NCI-H2227 (cell line): ENCODE results near the gene SOX1.

Experiments used
- DNase-seq: peaks from one replicate; lab custom pipeline; 2025; ENCODE audit not compliant: unreplicated experiment; lab: John Stamatoyannopoulos, UW

Gene SOX1

DNA sequence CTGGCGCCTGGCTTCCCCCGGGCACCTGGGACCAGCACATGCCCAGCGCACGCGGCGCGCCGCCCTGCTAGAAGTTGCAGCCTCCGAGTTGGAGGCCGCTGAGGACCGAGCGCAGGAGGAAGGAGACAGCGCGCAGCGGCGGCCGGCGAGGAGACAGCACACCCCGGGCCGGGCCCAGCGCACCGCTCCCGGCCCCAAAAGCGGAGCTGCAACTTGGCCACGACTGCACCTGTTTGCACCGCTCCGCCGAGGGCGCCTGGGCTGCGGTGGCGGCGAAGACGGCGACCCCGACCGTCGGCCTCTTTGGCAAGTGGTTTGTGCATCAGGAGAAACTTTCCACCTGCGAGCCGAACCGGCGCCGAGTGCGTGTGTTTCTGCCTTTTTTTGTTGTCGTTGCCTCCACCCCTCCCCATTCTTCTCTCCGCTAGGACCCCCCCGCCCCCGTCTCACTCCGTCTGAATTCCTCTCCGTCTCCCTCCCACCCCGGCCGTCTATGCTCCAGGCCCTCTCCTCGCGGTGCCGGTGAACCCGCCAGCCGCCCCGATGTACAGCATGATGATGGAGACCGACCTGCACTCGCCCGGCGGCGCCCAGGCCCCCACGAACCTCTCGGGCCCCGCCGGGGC, at the start of gene SOX1:
TSS of gene SOX1 (plus strand) at position 34 of the 626 bp plus-strand sequence. CDS start at position 544, 510 bp downstream.
- DNase-seq: peak; percentile 81

- DNase-seq: no peak
Observed at GRCh38 chr13:112024577-112024976, 42.4 kb upstream of the SOX1 start.

- no peak for DNase-seq
Observed at GRCh38 chr13:112027250-112027649, 39.7 kb upstream of the SOX1 start.

GRCh38 chr13:112028481-112028880, 38.5 kb upstream of the SOX1 start:
- no peak for DNase-seq

DNA sequence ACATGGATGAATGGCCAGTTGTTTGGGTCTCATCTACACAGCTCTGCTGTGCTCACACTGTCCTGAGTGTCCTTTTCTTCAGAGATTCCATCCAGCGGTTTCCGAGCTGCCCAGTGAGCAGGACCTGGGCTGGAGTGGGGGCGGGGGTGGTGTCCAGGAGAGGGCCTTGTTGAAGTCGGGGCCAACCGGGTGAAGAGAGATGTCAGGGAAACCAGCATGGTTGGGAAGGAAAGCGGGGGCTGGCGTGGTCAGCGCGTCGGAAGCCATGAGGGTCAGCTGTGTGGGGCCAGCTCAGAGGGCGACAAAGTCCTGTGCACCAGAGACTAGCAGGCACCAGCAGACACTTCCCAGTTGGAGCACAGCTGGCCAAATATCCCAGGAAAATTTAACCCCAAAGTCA, 37.8 kb upstream of the SOX1 start:
- DNase-seq: no peak

DNA sequence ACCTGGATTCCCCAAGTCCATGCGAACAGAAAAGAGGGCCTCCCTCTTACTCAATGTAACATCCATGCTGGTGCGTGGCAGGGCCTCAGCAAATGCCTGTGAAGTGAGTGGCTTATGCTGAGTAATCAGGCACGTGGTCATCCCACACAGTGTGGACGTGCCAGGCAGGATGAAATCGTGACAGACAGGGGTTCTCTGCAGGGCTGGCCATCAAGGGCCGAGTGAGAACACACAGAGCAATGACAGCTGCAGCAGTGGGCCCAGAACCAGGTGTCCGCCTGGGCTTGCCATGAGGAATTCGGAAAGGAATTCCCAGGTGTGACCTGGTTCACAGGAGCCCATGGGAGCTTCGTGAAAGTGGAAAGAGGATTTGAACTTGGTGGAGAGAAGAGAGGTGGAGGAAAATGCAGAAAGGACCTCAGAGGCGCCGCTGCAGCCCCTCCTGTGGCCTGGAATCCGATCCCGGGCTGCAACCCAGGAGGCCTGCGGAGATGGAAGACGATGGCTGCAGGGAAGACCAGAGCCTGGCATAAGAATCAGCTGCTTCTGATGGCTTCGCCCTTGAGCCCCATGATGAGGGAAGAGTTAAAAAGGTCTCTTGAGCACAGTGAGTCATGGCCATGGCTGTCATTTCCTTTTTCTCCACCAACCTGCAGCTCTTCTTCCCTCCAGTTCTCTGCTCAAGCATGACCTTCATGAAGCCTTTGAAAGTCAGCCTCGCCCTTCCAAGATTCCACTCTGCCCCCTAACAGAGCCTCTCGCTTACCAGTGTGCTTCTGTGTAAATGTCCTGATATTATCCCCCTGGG, 34.6 kb upstream of the SOX1 start:
- DNase-seq: no peak

GRCh38 chr13:112034231-112034630, 32.7 kb upstream of the SOX1 start:
- no peak for DNase-seq

DNA sequence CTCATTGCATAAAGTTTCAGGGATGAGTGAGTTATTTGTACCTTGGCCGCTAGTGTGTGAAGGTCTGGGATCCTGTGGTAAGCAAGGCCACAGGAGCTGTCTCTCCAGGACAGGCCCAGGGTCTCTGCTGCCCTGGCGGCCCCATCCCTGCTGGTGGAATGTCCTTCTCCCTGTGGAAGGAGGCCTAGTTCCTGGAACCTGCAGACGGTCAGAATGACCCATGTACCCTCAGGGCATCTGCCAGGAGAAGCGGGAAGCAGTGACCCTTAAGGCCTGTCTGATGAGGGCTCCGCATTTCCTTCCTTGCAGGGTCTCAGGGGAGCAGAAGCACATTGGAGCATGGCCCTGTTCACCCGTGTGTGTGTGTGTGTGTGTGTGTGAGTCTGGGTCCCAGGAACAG, 32.1 kb upstream of the SOX1 start:
- no peak for DNase-seq

DNA sequence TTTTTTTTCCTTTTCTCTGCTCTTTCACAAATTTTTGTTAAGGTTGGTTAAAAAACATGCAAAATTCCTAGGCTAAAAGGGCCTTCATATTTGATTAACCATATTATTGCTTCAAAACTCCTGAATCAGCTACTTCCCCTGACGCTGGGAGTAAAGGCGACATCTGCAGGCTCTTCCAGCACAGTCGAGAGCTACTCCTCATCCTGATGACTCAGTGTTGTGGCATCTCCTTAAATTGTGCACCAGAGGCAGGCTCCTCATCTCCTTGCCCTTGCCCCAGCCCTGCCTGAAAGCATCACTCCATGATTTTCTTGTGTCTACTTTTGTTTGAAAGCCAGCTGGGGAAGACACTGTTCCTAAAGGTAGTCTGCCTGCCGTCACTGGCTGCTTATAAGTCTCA, 24.5 kb upstream of the SOX1 start:
- no peak for DNase-seq

DNA sequence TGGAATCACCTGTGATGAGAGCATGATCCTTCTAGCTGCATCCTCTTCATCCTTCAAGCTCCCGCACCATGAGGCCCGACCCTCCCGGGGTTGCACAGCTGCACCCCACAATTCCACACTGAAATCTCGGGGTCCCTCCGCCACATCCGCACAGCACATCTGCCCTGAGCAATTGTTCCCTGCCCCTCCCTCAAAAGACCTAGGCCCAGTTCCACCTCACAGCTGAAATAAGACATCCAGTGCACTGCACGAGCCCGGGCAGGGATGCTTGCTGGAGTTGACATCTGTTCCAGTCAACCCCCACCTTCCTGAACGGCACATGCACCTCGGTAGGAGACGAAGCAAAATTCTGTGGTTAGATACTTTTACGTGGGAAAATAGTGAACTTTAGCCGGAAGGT, 14.7 kb upstream of the SOX1 start:
- DNase-seq: no peak

- DNase-seq: no peak
Observed at GRCh38 chr13:112053167-112053743, 13.7 kb upstream of the SOX1 start.

DNA sequence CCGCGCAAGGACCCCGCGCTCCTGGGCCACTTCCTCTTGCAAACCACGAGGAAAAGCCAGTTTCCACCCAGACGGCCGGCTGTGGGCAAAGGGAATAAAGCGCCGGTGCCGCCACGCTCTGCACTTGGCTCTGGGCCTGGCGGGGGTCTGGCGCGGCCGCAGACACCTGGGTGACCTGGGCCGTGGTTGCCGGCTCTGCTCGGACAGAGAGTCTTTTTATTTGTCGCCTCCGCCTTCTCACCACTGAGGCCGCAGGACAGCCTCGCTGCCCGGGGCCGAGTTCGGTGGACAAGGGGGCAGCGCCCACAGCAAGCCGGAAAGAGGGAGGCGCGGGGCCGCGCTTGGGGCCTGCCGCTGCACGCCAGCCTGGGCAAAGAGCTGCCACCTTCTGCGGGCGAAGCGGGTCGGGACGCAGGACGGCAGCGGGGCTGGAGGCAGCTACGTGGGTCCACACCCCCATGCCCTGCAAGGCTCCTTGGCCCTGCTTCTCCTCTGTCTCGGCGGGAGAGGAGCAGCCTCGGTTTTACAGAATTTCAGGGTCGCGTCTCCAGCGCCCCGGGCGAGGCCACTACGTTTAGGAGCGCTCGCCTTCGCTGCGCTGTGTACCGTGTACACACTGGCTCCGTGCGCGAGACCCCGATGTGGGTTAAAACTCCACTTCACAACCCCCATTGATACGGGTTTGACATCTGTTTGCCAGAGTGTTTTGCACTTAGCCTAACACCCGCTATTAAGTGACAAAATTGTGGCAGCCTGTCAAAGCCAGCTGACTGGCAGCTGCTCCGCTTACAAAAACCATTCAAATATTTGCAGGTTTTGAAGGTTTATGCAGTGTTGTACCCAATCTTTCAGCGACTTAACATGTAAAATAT, 13.0 kb upstream of the SOX1 start:
- no peak for DNase-seq

DNA sequence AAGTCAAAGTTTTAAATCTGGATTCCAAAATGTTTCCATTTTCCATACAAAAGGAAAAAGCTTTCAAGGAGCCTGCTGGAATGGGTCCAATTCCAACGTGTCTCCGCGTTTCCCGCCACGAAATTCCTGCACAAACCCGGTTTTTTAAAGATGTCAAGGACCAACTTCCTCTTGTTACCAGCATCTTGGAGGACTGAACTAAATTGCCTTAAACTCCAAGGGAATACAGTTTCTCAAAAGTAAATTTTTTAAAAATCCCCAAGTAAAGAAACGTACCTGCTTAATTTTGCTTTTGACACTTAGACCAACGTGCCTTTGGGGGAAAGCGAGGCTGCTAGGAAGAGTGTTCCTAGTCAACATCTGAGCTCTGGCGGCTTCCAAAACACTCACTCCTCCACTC, 12.3 kb upstream of the SOX1 start:
- no peak for DNase-seq

GRCh38 chr13:112055036-112055914, 11.7 kb upstream of the SOX1 start:
- DNase-seq: peak; percentile 15

DNA sequence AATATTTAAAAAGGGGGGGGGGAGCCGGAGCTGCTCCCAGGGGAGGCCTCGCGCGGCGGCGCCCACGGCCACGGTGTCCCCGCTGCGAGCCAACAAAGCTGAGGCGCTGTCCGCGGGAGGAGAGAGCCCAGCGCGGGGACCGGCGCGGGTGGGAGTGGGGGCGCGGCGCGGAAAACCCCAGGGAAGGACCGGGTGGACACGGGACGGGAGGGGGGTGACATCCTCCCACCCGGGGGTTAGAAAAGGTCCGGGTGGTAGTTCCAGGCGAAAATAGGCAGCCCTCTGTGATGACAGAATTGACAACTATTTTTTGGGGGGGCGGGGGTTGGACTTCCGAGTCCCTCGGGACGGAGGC, 11.1 kb upstream of the SOX1 start:
- no peak for DNase-seq

GRCh38 chr13:112056284-112056727, 10.6 kb upstream of the SOX1 start:
- peak; percentile 57 for DNase-seq

GRCh38 chr13:112056739-112057438, 10.1 kb upstream of the SOX1 start:
- DNase-seq: peak; percentile 57

GRCh38 chr13:112057439-112057735, 9.6 kb upstream of the SOX1 start:
- no peak for DNase-seq

DNA sequence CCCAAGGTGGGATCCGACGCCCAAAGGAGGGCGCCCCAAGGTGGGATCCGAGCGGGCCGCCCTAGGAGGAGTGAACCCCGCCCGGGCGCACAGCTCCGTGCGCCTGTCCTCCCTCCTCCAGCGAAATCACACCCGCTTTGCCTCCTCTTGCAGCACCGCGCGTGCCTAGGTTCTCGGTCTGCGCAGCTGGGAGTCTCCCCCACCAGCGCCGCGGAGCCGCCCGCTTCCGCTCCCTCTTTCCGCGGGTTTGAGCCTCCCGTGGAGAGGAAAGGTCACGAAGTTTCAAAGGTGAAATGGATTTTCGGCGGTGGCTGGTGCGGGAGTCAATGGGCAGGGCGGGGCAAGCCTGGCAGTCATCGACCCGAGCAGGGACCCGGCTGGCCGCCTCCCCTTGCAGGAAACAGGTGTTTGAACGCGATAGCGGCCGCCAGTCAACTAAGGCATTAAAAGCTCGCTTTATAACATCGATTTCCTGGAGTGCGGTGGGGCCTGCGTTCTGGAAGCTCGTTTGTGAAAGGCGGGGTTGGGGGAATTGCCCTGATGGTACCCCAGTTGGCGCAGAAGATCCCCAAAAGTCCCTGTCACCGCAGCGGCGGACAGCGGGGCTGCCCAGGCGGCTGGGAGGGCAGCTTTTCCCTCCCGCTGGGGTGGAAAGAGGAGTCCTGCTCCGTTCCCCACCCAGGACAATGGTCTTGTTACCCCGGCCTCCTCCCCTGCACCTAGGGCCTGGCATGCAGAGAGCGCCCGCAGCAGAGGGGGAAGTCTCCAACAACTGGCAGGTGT, 9.0 kb upstream of the SOX1 start:
- DNase-seq: peak; percentile 24
